HepG2 (cell line): Measurements from ENCODE around the gene LRRC63. TPM values are rescaled to one million over a fixed set of nuclear protein-coding genes. Genes with fewer than 3 reads are reported as not detected.
A peak's percentile ranks its signal among the peaks of the same experiment; 100 is the strongest.

ENCODE experiments used
- ATAC-seq: fragments of 200-7000 bp; cut with Tn5 transposase; 3 replicates; pipeline ENCODE4 v1.9.1; 2020; ENCODE audit warnings: mild to moderate bottlenecking, moderate library complexity
- BruUV-seq: library from RNA; stranded (reverse); fragments of 400-500 nt; replicated peaks from 2 replicates; lab custom pipeline; 2021; lab: Mats Ljungman, UMichigan
- CTCF ChIA-PET: fragments of 300-600 bp; formaldehyde crosslinking; extraction: SDS; loops from one replicate; lab custom pipeline; 2021; ENCODE audit warnings: low total read pairs, inconsistent platforms, low intra/inter-chr PET ratio; lab: Yijun Ruan, JAX
- POLR2A ChIA-PET: fragments of 350-600 bp; sonication (Branson Sonifier 250); formaldehyde crosslinking; loops from one replicate; lab custom pipeline; 2020; ENCODE audit warnings: antibody characterized with exemption, inconsistent platforms; lab: Yijun Ruan, JAX
- DNase-seq: peaks from one replicate; pipeline ENCODE4 v3.0.0-alpha.2; 2015; ENCODE audit warnings: low spot score
- FAIRE-seq: peaks from 3 replicates; lab custom pipeline; 2011; peaks lifted over from hg19 to GRCh38; lab: Jason Lieb, UNC
- H2AFZ ChIP-seq: one replicate; pipeline ENCODE4 v1.6.1; 2011; ENCODE audit warnings: low read length, inconsistent platforms
- H3K27ac ChIP-seq: fragments of 300-600 bp; 3 replicates; pipeline ENCODE4 v1.8.0; 2011; ENCODE audit warnings: mixed run types, mild to moderate bottlenecking, mixed read lengths, low read length, inconsistent platforms; ENCODE audit not compliant: insufficient read depth; ENCODE audit errors: extremely low read length
- H3K27me3 ChIP-seq, 2 experiments: fragments of 200-600 bp in 1 of 2; 2 replicates in 1 of 2; 3 replicates in 1 of 2; pipeline versions ENCODE4 v1.6.0 to v1.8.0; 2011; ENCODE audit warnings: low read length in 2 of 2, mild to moderate bottlenecking in 2 of 2, moderate library complexity in 2 of 2, inconsistent platforms in 1 of 2; ENCODE audit not compliant: insufficient read depth in 2 of 2, control insufficient read depth in 1 of 2
- H3K36me3 ChIP-seq, 2 experiments: fragments of 200-600 bp in 1 of 2; replicated peaks in 1 of 2; 2 replicates in 1 of 2; 3 replicates in 1 of 2; pipeline versions ENCODE4 v1.5.1 to v1.8.0; 2011; ENCODE audit warnings: low read length in 2 of 2, inconsistent platforms in 1 of 2; ENCODE audit not compliant: insufficient read depth in 2 of 2, control insufficient read depth in 1 of 2
- H3K4me1 ChIP-seq: 2 replicates; pipeline ENCODE4 v1.5.1; 2012; ENCODE audit warnings: low read length, inconsistent platforms; ENCODE audit not compliant: insufficient read depth
- H3K4me2 ChIP-seq: 2 replicates; pipeline ENCODE4 v1.6.0; 2011; ENCODE audit warnings: low read depth, low read length, inconsistent platforms
- H3K4me3 ChIP-seq, 3 experiments: fragments of 200-600 bp in 1 of 3; sonication (generic), shearing (Covaris generic) in 1 of 3; replicated peaks in 1 of 3; 2 replicates each; pipeline ENCODE4 v1.5.1; 2011 to 2016; ENCODE audit warnings: low read length in 3 of 3, inconsistent platforms in 2 of 3, low read depth in 2 of 3, mild to moderate bottlenecking in 2 of 3, control low read depth in 1 of 3, mixed read lengths in 1 of 3; ENCODE audit not compliant: insufficient read depth in 1 of 3
- H3K79me2 ChIP-seq: one replicate; pipeline ENCODE4 v1.6.1; 2011; ENCODE audit warnings: low read length, inconsistent platforms; ENCODE audit not compliant: insufficient read depth
- H3K9ac ChIP-seq: 2 replicates; pipeline ENCODE4 v1.6.0; 2011; ENCODE audit warnings: mild to moderate bottlenecking, low read depth, low read length, inconsistent platforms; ENCODE audit not compliant: insufficient read depth
- H3K9me3 ChIP-seq: 2 replicates; pipeline ENCODE4 v1.5.1; 2012; ENCODE audit warnings: mild to moderate bottlenecking, low read length
- H4K20me1 ChIP-seq: 2 replicates; pipeline ENCODE4 v1.6.0; 2011; ENCODE audit warnings: inconsistent platforms, mild to moderate bottlenecking, low read length, moderate library complexity; ENCODE audit not compliant: insufficient read depth
- ATF7-NPFF ChIP-seq: sonication (generic); formaldehyde crosslinking; IDR thresholded peaks from 2 replicates; pipeline ENCODE4 v1.8.1; 2023; ENCODE audit warnings: mild to moderate bottlenecking, low read depth, missing genetic modification reagents, moderate library complexity
- BORCS8-MEF2B ChIP-seq: sonication (generic); formaldehyde crosslinking; IDR thresholded peaks from 2 replicates; pipeline ENCODE4 v1.8.0; 2022; ENCODE audit warnings: mild to moderate bottlenecking, missing genetic modification reagents
- CHCHD3 ChIP-seq: sonication (generic); formaldehyde crosslinking; IDR thresholded peaks from 2 replicates; pipeline ENCODE4 v1.8.0; 2022; ENCODE audit warnings: mild to moderate bottlenecking, missing genetic modification reagents, moderate library complexity
- MAFK ChIP-seq, 2 experiments: IDR thresholded peaks in 1 of 2; conservative IDR thresholded peaks in 1 of 2; 2 replicates each; pipeline ENCODE4 v1.6.1; 2011; ENCODE audit warnings: improper control_type of control experiment in 2 of 2, low read length in 2 of 2
- ZNF281 ChIP-seq: sonication (generic); formaldehyde crosslinking; IDR thresholded peaks from 2 replicates; pipeline ENCODE4 v1.4.0; 2020; ENCODE audit warnings: missing genetic modification reagents, borderline replicate concordance
- ZNF709 ChIP-seq: sonication (generic); formaldehyde crosslinking; IDR thresholded peaks from 2 replicates; pipeline ENCODE4 v1.5.0; 2020; ENCODE audit warnings: mild to moderate bottlenecking, missing genetic modification reagents
- WGBS: methylation state at CpG from one replicate; pipeline ENCODE4 v1.1.6; 2017; ENCODE audit warnings: low lambda C conversion rate; 5-methylcytosine and 5-hydroxymethylcytosine counted together
- in situ Hi-C: cut with HindIII; loops from 2 replicates; pipeline ENCODE4 v1.10.0; 2017; ENCODE audit warnings: low pct_unique_long_range_greater_than_20kb; ENCODE audit not compliant: extremely low pct_ligation_motif_present
- intact Hi-C: fragments of 100-400 bp; cut with micrococcal nuclease; formaldehyde crosslinking; loops from one replicate; pipeline ENCODE4 v1.10.0; 2022; ENCODE audit not compliant: unreplicated experiment
- polyA plus RNA-seq, 8 experiments: library from polyadenylated mRNA; depleted of rRNA in 3 of 8; stranded (reverse) in 7 of 8; unstranded in 1 of 8; fragments of >200 nt; fragmentation: Illumina TruSeq in 4 of 8; extraction: Trizol in 4 of 8; gene quantifications; 2 replicates each; pipeline versions ENCODE4 v1.2.1 to v1.2.3, GENCODE V29; 2011 to 2016; ENCODE audit warnings: low read depth in 4 of 8, missing spikeins in 1 of 8, mixed read lengths in 1 of 8; ENCODE audit not compliant: insufficient read depth in 1 of 8
- total RNA-seq, 5 experiments: library from RNA; depleted of rRNA; stranded (reverse); fragments of >200 nt; fragmentation: Illumina TruSeq; extraction: Trizol; gene quantifications; 2 replicates each; pipeline ENCODE4 v1.2.3, GENCODE V29; 2016; ENCODE audit warnings: low read depth in 1 of 5

The LRRC63 gene
- total and polyA plus RNA-seq, 2 of the 13 experiments (the other 11 are each of a cell fraction or from before 2014, with no cell fraction given), result not detected

GRCh38 chr13:46295491-46296114, 83.9 kb downstream of the LRRC63 start:
- intact Hi-C loops, result no loop called here
- Histone ChIP-seq H3K79me2 (no peaks in the 10 kb centered on the region), H3K4me3 (no peak overlapping the region), H4K20me1 (no peaks in the 10 kb centered on the region), H2AFZ (no peak overlapping the region), H3K9ac (no peak overlapping the region), H3K4me2 (no peak overlapping the region), H3K36me3 (no peaks in the 10 kb centered on the region), H3K9me3 (no peaks in the 10 kb centered on the region)
- CTCF ChIA-PET, result no interaction called here
- WGBS, result 14% methylated on average over 7 of the region's 7 CpGs
- in situ Hi-C loops, result no loop called here
- ATAC-seq, result no peak
- DNase-seq, result no peak
- TF ChIP-seq MAFK (conservative IDR thresholded peaks at IDR 0.05 in 1 of 2, IDR thresholded peaks at IDR 0.05 in 1 of 2; ENCODE audit: low read length in 2 of 2) (0 out of 4 replicates have a peak, but pooled peaks of 1 of the 2 experiments have one; percentile 5), ZNF709 (CRISPR knock-in tag) (no peak), BORCS8-MEF2B (CRISPR knock-in tag) (no peak), CHCHD3 (CRISPR knock-in tag) (no peak), ZNF281 (no peak), ATF7-NPFF (no peak)
- TF ChIP-seq, all 625 proteins: peak for 1
- POLR2A ChIA-PET, result no interaction called here
- BruUV-seq, result no TSS peak
- no peak for FAIRE-seq
- Histone ChIP-seq H3K27ac (no peak overlapping the region), H3K27me3 (no peaks in the 10 kb centered on the region; a peak in 1 of 5 replicates), H3K4me1 (no peaks in the 10 kb centered on the region)
